HTR-8/SVneo (cell line): ENCODE data around the gene CLDN22.
"Not testable (repeated sequence)": the region's sequence is repeated elsewhere in the genome, so short reads cannot be mapped to it uniquely, and the experiment has no call there.

ENCODE experiments used
- DNase-seq: peaks from one replicate; pipeline ENCODE4 v3.0.0; 2011; ENCODE audit warnings: low spot score, mixed read lengths; ENCODE audit not compliant: insufficient read length
- FAIRE-seq: peaks from 2 replicates; lab custom pipeline; 2011; peaks lifted over from hg19 to GRCh38; lab: Jason Lieb, UNC

CLDN22 gene

GRCh38 chr4:183348136-183348535 lies 28.1 kb upstream of the CLDN22 start:
- no peak for DNase-seq
- FAIRE-seq: no peak

DNA sequence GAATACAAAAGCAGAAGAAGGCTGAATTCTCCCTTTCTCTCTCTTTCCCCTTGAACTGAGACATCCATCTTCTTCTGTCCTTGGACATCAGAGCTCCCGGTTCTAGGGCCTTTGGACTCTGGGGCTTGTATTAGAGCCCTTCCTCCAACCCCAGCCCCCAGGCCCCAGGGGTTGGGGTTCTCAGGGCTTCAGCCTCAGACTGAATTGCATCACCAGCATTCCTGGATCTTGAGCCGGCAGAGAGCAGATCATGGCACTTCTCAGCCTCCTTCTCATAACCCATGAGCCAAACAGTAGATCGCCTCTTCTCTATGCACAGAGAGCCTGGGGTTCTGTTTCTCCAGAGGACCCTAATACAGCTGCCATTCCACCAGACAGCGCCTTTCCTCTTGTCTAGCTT lies 27.5 kb upstream of the CLDN22 start:
- FAIRE-seq: no peak
- no peak for DNase-seq

DNA sequence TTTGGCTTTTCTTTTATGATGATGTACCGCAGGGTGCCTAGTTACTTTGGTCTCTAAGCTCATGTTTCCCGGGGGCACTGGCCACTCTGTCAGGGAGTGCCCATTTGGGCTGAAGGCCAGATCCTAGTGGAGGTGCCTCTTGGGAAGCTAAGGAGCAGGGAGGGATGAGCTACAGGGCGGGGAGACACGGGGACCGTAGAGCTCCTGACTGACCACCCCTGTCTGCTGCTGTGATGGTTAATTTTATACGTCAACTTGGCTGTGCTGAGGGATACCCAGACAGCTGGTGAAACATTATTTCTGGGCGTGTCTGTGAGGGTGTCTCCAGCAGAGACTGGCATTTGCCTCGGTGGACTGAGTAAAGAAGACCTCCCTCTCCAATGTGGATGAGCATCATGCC lies 27.1 kb upstream of the CLDN22 start:
- no peak for FAIRE-seq
- DNase-seq: no peak

DNA sequence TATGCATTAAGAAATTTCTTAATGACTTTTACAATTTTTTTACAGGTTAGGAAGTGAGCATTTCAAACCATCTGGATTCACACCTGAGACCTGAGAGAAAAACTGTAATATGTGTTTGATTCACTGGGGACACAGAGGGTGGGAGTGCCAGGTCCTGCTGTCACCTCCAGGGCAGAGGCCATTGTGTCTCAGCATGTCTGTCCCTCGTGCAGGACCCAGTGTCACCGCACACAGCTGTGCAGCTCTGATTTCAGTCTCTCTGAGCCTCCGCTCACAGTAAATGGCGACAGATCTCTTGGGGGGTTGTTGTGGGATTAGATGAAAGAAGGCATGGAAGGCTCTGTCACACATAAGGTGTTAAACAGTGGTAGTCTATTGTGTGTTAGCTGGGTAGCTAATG lies 25.2 kb upstream of the CLDN22 start:
- FAIRE-seq (no peak), DNase-seq (no peak)

GRCh38 chr4:183344523-183345255 lies 24.6 kb upstream of the CLDN22 start:
- no peak for DNase-seq
- no peak for FAIRE-seq

DNA sequence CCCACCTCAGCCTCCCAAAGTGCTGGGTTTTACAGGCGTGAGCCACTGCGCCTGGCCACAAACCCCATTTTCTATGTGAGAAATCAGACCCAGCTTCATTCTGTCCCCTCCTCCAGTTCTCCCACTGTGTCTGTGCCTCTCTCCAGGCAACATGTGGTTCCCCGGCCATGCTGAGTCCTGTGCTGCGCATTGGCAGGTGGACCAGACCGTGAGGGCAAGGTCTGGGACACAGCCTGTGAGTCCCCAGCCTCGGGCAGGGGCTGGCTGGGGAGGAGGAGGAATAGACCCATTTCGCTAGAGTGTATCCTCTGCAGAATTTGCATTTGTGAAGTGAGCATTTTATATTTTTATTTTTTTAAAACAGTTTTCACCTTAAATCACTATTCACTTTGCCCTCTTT lies 23.7 kb upstream of the CLDN22 start:
- FAIRE-seq: no peak
- DNase-seq: no peak

DNA sequence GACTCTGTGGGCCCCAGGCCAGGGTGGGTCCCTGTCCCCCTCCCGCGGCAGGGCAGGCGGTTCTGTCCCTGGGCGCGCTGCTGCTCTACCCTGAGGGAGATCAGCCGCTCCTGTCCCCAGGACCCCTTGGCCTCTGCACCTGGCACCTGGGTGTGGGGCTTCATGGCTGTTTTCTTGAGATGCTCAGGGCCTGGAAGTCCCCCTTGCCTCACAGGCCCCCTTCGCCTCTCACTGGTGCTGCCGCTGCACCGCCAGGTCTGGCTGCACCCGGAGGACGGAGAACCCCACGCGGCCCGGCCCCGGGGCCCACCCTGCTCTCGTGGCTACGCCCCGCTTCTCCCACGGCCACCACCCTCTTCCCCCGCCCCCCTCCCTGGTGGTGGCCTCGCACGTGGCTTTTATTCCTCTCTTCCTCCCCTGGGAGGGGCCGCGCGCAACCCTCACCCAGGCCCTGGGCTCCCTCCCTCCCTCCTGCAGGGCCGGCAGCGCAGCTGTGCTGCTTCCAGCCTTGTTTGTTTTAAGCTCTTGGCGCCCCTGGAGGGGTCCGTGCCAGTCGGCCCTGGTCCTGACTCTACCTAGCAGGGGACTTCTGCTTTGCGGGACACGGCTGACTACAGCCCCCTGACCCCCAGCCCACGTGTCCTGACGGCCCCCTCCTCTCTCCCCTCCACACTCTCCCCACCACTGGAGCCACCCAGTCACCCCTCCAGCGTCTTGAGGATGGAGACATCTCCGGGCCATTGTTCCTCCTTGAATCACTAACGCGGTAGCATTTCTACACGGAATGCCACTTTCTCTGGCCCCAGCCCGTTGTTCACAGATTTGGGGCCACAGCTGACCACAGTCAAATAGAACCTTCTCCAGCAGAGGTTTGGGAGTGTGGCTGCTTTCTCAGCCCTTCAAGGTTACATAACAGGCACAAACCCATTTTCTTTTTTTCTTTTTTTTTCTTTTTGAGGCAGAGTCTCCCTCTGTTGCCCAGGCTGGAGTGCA lies 22.8 kb upstream of the CLDN22 start:
- DNase-seq (no peak), FAIRE-seq (no peak)

- no peak for FAIRE-seq
- no peak for DNase-seq
Observed at GRCh38 chr4:183337833-183338232, 17.8 kb upstream of the CLDN22 start.

GRCh38 chr4:183337349-183337748 lies 17.3 kb upstream of the CLDN22 start:
- no peak for DNase-seq
- no peak for FAIRE-seq

DNA sequence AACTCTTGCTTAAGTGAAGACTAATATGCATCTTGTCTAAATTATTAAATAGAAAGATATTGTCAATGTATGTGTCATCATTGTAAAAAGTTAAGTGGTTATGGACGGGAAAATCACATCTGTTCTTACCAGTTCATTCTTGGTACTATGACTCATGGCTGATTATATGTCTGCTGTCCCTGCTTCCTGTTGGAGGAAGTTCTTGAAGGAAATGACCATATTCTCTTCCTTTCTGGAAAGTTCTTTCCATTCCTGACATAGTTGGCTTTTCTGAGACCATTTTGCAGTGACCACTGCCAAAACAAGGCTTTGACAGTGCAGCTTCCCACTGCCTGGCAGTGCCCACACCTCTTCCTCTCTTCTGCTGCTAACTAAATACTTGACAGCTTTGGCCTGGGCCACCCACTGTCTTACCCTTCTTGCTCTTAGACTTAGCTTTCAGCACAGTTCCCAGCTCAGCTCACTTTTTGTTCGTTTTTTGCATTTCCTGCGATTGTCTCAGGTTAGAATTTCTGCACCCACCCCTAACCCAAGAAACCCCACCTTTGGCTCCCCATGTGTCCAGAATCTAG lies 15.4 kb upstream of the CLDN22 start:
- peak; percentile 80 for FAIRE-seq

GRCh38 chr4:183333983-183334382 lies 13.9 kb upstream of the CLDN22 start:
- FAIRE-seq (peak; percentile 75), DNase-seq (no peak)

More for the DNA sequence above, 15.4 kb upstream of the CLDN22 start:
- peak; percentile 77 for DNase-seq

GRCh38 chr4:183333202-183333601 lies 13.1 kb upstream of the CLDN22 start:
- FAIRE-seq (peak; percentile 80), DNase-seq (no peak)

DNA sequence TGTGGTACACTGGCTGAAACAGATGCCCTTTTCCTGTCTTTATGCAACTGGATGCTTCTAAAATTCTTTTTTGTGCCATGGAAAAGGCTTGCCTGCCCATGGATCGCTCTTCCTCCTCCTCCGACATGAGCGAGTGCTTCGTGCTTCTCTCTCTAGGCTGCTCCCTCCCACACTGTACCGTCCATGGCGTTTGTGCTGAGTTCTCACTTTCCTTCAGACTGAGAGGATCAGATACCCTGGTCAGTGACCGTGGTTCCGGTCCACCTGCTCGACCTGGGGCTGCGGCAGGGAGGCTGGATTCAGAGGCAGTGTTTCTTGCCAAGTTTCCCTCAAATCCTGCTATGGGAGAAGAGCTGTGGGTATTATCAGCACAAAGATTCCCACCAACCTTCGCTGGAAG lies 12.4 kb upstream of the CLDN22 start:
- FAIRE-seq (no peak), DNase-seq (no peak)

GRCh38 chr4:183330841-183331240 lies 10.8 kb upstream of the CLDN22 start:
- FAIRE-seq (no peak), DNase-seq (no peak)

DNA sequence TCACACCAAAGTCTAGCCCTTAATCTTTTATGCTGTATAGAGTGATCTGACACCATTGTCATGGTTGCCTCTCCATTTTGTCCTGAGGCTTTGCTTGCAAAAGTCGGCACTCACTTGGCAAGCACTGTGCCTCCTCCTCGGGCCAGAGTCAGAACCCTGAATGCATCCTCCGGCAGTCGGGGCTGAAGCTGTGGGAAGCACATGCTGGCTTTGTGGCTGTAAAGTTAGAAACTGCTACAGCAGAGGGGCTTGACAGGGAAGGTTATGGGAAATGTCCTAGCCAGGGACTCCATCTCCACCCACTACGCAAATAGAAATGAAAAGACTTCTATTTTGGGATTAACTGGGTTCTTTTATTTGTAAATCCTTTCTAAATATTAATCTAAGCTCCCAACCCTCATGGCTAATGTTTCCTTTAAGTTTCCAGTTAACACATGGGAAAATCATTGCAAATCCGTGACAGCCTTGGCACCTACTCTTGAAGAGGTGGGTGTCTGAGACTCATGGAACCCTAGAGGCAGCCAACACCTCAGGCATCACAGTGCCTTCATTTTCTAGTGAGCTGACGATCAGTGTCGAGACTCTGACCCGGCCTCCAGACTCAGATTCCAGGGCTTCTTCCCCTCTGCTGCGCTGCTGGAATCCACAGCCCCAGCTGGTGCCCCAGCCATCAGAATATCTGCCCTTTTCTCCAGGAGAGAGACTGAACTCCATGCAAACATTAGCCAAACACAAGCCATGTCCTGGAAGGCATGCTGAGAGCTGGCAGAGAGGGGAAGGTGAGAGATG lies 10.1 kb upstream of the CLDN22 start:
- FAIRE-seq (no peak), DNase-seq (no peak)

DNA sequence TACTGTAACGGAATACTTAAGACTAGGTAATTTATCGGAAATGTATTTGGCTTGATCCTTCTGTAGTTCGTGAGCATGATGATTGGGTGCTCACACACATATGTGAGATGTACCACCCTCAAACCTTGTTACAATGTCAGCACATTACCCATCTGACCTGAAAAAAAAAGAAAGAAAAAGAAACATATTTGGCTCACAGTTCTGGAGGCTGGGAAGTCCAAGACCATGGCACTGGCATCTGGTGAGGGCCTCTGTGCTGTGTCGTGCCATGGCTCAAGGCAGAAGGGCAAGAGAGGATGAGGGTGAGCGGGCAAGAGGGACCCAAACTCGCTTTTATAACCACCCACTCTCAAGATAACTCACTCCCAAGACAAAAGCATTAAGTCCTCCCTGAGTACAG lies 9.2 kb upstream of the CLDN22 start:
- DNase-seq (no peak), FAIRE-seq (no peak)

GRCh38 chr4:183328832-183329231 lies 8.8 kb upstream of the CLDN22 start:
- DNase-seq (peak; percentile 37), FAIRE-seq (peak; percentile 90)

DNA sequence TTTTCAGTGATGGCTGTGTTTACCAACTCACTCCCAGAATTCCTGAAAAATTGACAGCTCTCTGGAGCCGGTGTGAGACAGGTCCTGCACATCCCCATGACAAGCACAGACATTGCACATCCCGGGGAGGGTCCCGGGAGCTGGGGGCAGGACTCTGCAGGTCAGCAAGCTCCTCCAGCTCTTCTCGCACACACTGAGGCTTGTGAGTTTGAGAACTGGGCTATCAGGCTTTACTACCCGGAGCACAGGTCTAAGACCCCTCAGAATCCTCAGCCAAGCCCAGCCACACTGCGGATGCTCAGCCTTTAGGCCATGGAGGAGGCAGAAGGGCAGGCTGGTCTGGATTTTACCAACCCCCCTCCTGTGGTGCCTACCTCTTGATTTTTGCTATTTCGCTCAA lies 7.8 kb upstream of the CLDN22 start:
- DNase-seq (no peak), FAIRE-seq (no peak)

DNA sequence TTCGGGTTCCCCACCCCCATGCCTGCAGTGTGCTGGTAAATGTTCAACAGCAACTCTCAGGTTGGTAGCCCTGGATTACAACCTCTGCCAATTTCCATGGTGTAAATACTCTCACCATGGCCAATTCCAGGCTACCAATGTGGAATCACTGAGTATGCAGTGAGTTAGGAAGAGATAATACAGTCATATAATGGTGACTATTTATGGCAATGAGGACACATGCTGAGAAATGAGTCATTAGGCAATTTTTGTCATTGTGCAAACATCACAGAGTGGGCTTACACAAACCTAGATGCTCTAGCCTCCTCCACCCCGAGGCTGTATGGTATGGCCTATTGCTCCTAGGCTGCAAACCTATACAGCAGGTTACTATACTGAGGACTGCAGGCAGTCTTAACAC lies 6.8 kb upstream of the CLDN22 start:
- DNase-seq: no peak
- FAIRE-seq: peak; percentile 86

DNA sequence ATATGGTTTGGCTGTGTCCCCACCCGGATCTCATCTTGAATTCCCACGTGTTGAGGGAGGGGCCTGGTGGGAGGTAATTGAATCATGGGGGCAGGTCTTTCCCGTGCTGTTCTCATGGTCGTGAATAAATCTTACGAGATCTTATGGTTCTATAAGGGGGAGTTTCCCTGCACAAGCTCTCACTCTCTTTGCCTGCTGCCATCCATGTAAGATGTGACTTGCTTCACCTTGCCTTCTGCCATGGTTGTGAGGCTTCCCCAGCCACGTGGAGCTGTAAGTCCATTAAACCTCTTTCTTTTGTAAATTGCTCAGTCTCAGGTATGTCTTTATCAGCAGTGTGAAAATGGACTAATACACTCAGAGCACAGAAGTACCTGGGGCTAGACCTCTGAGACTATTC lies 6.3 kb upstream of the CLDN22 start:
- not testable (repeated sequence) for DNase-seq, FAIRE-seq
